ENCODE measurements around the gene CFAP157.

CFAP157 gene

GRCh38 chr9:127716412-127716811 is 9.6 kb downstream of the CFAP157 start:
- DNase-seq = no peak

DNA sequence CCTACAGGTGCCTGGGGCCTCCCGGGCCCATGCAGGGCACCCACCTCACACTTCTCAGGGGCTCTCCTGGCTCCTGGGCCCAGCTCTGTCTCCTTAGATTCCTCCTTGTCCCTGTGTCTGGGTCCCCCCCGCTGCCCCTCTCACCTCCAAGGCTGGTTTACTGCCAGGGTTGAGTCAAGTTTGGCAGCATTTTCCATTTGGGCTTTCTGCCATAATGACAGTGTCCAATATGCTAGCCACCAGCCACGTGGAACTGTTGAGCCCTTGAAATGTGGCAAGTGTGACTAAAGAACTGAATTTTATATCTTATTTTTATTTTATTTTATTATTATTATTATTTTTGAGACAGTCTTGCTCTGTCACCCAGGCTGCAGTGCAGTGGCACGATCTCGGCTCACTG is 11.0 kb downstream of the CFAP157 start:
- DNase-seq = no peak

DNA sequence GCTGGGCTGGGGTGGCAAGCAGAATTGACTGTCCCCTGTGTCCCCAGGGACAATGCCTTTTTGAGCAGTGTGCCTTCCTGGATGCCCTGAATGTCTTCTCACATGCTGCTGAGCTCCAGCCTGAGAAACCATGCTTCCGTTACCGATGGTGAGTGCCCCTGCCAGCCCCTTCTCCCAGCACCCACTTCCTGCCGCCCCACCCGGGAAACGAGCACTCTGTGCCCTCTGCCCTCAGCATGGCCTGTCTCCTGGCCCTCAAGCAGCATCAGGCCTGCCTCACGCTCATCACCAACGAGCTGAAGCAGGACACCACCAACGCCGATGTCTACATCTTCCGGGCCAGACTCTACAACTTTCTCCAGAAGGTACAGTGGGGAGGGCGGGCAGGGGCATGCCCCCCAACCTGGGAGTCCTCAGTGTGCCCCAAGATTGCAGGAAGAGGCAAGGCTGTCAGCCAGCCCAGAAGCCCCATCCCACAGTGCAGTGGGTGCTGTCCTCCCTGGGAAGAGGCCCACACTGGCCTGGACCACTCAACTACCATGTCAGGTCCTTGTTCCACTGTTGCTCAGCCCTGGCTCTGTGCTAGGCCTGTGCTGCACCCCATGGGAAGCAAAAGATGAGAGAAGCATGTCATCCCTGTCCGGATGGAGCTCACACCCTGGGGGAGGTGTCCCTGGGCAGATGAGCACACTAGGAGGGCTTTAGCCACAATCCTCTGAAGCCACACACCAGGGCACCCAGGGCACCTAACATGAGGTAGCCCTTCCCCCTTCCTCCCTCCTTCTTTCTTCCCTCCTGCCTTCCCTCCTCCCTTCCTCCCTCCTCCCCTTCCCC is 13.5 kb downstream of the CFAP157 start:
- no peak for DNase-seq

DNA sequence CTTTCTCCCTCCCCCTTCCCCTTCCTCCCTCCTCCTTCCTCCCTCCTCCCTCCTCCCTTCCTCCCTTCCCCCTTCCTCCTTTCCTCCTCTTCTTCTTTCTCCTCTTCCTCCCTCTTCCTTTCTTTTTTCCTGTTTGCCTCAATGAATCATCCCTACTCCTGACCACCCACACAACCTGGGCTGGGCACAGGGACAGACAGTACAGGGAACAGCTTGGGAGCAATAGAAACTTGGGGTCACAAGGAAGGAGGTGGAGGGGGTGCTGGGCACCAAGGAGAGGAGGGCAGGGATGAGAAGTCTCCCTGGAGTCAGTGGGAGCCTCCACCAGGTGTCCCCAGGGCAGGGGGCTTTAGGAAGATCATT is 14.1 kb downstream of the CFAP157 start:
- DNase-seq = no peak

DNA sequence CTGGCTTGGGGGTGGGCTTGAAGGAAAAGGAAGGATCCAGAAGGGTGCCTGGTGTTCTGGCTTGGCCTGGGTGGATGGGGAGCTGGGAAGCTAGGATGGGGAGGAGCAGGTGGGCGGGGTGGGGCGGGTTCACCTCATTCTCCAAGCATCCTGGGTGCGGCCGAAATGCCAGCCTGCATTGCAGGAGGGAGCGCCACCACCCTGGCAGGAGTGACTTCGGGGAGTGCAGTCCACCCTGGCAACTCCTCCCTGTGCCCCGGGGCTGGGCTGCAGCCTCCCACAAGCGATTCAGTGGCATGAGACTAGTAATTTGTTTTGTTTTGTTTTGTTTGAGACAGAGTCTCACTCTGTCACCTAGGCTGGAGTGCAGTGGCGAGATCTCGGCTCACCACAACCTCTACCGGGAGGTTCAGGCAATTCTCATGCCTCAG is 14.6 kb downstream of the CFAP157 start:
- DNase-seq = peak; percentile 34

DNA sequence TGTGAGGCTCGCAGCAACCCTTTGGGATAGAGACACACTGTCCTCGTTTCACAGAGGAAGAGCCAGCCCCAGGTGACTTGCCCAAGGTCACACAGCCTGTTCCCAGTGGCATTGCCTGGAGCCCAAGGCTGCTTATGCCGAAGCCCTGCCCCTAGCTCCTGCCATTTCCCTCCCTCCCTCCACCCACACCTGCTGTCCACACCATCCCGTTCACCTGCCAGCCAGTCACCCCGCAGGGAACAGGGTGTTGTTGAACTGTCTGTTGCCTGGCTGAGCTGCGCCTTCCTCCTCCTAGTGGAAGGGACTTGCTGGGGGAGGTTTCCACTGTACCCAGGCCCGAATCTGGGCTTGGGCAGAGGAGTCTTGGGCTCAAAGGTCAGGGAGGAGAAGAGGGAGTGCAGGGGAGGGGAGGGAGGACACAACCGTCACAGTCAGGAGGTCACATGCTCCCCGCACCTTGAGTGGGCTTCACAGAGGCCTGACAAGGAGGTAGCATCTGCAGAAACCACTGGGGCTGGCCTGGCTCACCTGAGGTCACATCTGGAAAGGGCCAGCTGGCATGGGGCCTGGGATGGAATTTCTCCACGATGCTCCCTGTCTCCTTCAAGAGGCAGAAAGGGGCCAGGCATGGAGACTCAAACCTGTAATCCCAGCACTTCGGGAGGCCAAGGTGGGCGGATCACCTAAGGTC is 15.4 kb downstream of the CFAP157 start:
- peak; percentile 42 for DNase-seq

- DNase-seq = no peak
These were observed 16.2 kb downstream of the CFAP157 start for GRCh38 chr9:127723013-127723412.

DNA sequence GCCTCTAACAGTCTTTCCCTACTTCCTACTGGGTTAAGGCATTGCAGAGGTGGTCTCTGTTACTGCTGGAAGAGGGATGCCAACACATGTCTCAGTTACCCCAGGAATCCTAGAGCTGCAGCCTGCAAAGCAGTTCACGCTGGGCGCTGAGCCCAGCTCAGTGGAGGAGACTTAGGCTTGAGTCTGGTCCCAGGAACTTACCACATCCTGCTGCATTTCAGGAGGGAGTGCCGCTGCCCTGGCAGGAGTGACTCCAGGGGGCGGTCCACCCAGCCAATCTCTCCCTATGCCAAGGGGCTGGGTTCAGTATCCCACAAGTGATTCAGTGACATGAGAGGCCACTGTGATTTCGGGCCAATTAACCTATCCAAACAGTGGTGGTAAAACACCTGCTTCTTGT is 16.7 kb downstream of the CFAP157 start:
- no peak for DNase-seq

- no peak for DNase-seq
These were observed 17.2 kb downstream of the CFAP157 start for GRCh38 chr9:127724012-127724411.

DNA sequence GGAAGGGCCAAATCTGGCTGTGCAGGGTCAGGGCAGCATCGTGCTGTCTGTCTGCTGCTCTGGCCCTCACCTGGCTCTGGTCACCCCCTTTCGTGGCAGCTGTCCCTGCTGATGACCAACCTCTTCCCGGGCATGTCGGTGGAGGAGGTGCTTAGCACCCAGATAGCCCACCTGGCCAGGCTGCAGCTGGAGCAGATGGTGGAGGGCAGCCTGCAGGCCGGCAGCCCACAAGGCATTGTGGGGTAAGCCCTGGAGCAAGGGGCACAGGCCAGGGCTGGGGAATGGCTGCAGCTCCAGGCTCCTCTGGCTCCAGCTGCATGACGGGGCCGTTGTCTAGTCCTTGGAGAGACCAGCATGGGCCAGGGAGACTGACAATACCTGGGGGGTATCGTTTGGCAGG is 20.1 kb downstream of the CFAP157 start:
- no peak for DNase-seq

DNA sequence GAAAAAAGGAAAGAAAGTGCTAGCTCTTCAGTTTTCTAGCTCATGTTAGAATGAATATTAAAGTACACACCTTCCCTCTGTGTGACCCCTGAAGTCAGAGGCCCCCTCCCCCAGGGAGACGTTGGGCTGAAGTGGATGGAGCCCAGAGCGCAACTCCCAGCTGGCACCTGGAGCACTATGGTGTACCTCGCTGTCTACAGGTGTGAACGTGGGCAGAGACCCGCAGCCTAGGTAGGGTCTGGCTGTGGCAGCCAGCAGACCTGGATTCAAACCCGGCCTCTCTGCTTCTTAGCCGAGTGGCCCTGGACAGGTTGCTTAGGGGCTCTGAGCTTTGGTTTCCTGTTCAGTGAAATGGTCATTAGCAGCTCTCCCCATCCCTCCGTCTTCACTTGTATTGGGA is 22.0 kb downstream of the CFAP157 start:
- DNase-seq = no peak

DNA sequence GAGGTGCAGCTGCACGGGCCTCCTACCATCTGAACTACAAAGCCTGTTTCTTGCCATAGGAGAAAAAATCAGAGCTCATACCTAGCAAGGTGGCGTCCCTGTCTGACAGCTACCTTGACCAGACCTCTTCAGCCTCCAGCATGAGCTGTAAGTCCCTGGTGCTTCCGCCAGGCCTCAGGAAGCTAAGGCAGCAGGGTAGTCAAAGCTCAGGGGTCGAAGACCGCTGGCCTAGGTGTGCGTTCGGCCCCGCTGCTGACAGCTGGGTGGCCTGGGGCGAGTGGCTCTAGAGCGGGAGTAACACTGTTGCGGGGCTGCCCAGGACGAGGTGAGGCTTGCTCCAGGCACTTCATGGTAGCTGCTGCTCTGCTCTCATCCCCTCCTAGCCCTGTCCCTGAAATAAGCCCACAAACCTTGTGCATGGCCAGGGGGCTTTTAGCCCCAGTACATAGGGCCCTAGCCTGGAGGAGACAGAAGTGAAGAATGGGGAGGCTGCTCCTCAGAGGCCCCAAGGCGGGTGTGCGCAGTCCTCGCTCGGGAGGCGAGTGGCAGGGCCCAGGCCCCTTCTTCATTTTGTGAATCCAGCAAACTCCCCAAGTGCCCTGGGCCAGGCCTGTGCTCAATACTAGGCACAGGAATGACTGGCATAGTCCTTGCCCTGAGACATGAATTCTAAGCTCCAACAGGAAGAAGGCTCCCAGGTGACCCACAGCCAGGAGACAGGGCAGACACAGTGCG is 22.9 kb downstream of the CFAP157 start:
- DNase-seq = no peak

GRCh38 chr9:127730262-127730661 is 23.5 kb downstream of the CFAP157 start:
- no peak for DNase-seq

DNA sequence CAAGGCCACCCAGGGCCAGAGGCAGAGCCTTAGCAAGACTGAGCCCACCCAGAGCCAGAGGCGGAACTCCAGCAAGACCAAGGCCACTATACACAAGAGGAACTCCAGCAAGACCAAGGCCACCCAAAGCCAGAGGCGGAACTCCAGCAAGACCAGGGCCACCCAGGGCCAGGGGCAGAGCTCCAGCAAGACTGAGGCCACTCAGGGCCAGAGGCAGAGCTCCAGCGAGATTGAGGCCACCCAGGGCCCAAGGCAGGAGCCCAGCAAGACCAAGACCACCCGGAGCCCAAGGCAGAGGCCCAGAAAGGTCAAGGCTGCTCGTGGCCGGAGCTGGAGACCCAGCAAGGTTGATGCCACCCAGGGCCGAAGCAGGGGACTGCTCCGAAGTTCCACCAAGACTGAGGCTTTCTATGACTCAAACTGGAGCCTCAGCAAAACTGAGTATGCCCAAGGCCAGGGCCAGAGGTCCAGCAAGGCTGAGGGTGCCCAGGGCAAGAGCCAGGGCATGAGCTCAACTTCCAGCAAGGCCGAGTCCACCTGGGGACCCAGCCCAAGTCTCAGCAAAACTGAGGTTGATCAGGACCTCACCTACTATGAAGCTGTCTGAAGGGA is 24.1 kb downstream of the CFAP157 start:
- DNase-seq = no peak

DNA sequence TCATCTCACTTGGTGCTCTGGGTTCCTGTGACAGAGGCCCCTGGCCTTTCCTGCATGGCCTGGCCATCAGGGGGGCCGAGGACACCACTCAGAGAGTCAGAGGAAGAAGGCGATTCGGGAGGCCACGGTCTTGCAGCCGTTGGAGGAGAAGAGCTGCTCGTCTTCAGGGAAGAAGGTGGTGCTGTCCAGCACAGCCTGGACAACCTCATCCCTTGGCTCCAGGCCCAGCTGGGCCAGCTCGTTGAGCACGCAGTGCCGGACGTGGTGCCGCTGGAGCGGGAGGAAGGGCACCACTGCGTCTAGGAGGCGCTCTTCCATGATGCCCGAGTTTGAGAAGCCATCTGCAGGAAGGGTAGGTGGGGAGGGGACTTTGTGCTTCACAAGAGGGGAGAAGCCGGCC is 25.1 kb downstream of the CFAP157 start:
- DNase-seq = no peak

DNA sequence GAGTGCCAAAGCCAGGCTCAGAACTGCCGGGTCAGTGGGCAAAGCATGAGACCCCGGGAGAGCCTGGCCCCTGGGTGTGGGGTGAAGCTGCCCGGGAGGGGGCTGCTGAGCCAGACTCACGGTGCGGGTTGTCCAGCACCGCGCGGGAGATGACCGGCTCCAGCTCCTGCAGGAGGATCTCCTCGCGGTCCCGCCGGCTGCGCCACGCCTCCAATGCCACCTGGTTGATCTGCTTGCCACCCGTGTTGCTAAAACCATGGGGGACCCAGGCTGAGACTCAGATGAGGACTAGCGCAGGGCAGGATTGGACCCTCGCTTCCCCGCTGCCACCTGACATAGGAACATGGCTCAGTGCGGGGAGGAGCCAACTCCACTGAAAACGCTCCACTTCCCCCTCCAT is 25.7 kb downstream of the CFAP157 start:
- no peak for DNase-seq

DNA sequence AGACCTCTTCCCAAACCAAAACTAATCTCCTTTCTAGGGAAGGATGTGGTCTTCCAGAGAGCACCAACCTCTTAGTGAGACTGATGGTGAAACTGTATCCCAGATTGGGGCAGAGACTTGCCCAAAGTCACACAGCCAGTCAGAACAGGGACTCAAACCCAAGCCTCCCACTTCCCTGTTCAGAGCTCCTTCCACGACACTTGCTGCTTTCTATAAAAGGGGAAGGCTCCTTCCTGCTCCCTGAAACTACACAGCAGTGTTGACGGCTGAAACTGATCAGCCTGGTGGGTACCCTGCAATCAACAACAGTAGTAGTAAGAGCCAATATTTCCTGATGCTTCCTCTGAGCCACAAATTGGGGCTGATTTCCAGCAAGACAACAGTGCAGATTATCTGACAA is 26.8 kb downstream of the CFAP157 start:
- DNase-seq = no peak

GRCh38 chr9:127734247-127734746 is 27.5 kb downstream of the CFAP157 start:
- no peak for DNase-seq

DNA sequence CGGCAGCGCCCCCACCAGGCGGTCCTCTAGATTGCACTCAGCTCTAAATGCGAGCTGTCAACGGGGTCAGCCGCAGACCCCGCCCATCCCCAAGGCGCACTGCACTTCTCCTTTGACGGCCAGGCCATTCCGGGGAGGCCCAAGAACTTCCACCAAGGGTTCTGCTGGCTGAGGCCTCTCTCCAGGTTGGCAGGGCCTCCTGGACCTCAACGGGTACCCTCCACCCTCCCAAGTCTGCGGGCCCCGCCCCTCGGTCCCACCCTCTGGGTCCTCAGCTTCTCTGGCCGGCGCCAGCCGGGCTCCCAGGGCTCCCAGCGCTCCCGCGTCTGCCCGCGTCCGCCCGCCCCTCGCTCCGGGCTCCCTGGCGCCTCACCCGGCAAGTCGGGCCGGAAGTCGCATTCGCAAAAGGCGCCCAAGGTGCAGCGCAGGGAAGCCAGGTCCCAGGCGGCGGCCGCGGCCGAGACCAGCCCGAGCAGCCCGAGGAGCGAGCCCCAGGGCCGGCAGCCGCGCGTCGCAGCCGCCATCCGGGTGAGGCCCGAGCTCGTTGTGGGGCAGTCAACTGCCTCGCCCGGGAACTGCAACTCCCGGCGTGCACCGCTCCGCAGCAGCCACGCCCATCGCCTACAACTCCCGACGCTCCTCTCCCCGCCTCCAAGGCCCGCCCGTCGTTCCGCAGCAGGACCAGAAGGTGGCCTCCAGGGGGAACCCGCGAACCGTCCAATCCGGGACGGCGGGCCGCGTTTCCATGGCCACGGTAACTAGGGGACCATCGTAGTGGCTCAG is 28.1 kb downstream of the CFAP157 start, which contains the start of gene TOR2A:
Gene TOR2A (minus strand): TSS at position 548 of the 783 bp plus-strand sequence. CDS start 24 bp downstream, at position 524.
- DNase-seq = peak; percentile 91

- DNase-seq = no peak
These were observed 28.9 kb downstream of the CFAP157 start for GRCh38 chr9:127735530-127736185.

GRCh38 chr9:127738666-127739065 is 31.9 kb downstream of the CFAP157 start:
- DNase-seq = no peak
